Keratinocyte (primary cell): ENCODE measurements around the gene TUT7.

Experiments
- CTCF ChIP-seq, 3 experiments: IDR thresholded peaks in 1 of 3; conservative IDR thresholded peaks in 1 of 3; optimal IDR thresholded peaks in 1 of 3; 2 replicates in 2 of 3; 3 replicates in 1 of 3; pipeline versions ENCODE3 to v1.5.1; 2011; ENCODE audit warnings: low read length in 3 of 3, mild to moderate bottlenecking in 3 of 3, moderate library complexity in 2 of 3, control low read depth in 1 of 3, inconsistent platforms in 1 of 3; ENCODE audit not compliant: insufficient read depth in 2 of 3; ENCODE audit errors: extremely low read depth in 1 of 3
- EZH2 ChIP-seq: IDR thresholded peaks from one replicate; pipeline ENCODE4 v1.6.1; 2012; ENCODE audit warnings: inconsistent platforms, mild to moderate bottlenecking, low read length, moderate library complexity

GRCh38 chr9:86354011-86354817 lies at the start of gene TUT7:
- TF ChIP-seq CTCF (optimal IDR thresholded peaks at IDR 0.05 in 1 of 3, IDR thresholded peaks at IDR 0.05 in 1 of 3, conservative IDR thresholded peaks at IDR 0.05 in 1 of 3; ENCODE audit: extremely low read depth in 1 of 3, insufficient read depth in 2 of 3, low read length in 3 of 3) (no peak), EZH2 (no peak)
